ENCODE data around the gene JMJD4.

DNA sequence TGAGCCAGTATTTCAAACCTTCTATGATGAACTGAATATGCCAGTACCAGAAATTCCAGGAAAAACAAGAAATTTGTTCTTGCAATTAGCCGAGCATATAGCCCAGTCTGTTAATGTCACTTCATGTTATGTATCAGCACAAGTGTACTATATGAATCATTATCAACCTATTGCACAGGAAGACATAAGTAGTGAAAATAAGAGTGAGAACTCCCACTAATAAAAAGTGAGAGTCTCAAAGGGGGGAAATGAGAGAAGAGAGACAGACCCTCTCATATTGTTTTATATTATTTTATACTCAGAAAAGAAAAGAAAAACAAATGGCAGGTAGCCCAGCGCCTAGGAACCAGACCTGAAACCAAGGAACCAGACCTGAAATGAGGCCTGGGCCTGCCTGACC is 16.2 kb downstream of the JMJD4 start:
- TF ChIP-seq, protein P1, sequence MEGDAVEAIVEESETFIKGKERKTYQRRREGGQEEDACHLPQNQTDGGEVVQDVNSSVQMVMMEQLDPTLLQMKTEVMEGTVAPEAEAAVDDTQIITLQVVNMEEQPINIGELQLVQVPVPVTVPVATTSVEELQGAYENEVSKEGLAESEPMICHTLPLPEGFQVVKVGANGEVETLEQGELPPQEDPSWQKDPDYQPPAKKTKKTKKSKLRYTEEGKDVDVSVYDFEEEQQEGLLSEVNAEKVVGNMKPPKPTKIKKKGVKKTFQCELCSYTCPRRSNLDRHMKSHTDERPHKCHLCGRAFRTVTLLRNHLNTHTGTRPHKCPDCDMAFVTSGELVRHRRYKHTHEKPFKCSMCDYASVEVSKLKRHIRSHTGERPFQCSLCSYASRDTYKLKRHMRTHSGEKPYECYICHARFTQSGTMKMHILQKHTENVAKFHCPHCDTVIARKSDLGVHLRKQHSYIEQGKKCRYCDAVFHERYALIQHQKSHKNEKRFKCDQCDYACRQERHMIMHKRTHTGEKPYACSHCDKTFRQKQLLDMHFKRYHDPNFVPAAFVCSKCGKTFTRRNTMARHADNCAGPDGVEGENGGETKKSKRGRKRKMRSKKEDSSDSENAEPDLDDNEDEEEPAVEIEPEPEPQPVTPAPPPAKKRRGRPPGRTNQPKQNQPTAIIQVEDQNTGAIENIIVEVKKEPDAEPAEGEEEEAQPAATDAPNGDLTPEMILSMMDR (IDR thresholded peaks at IDR 0.05) = no peak
- TF ChIP-seq POLR2AphosphoS5 (IDR thresholded peaks at IDR 0.05) = no peak
